Left lung (tissue), 10 donors: ENCODE results near the gene SOX8. TPM values are rescaled to one million over a fixed set of nuclear protein-coding genes. Genes with fewer than 3 reads are reported as not detected.

Experiments used
- ATAC-seq: fragments of 200-7000 bp; cut with Tn5 transposase; one replicate; pipeline ENCODE4 v1.9.1; 2020; ENCODE audit warnings: moderate library complexity
- DNase-seq, 4 donors: peaks; one replicate each; pipeline ENCODE4 v3.0.0-alpha.2; 2013 to 2020
- H3K27ac ChIP-seq, 2 donors: fragments of 200-600 bp; sonication (generic) in 1 of 2; one replicate each; pipeline versions ENCODE4 v1.5.0 to v1.8.0; 2020 to 2021
- H3K27me3 ChIP-seq, 2 donors: fragments of 200-600 bp; sonication (generic) in 1 of 2; one replicate each; pipeline versions ENCODE4 v1.5.0 to v1.8.0; 2020 to 2021
- H3K36me3 ChIP-seq, 2 donors: fragments of 200-600 bp; sonication (generic) in 1 of 2; one replicate each; pipeline versions ENCODE4 v1.5.0 to v1.8.0; 2020 to 2021
- H3K4me1 ChIP-seq, 2 donors: fragments of 200-600 bp; one replicate each; pipeline ENCODE4 v1.8.0; 2021
- H3K4me3 ChIP-seq, 2 donors: fragments of 200-600 bp; sonication (generic) in 1 of 2; one replicate each; pipeline versions ENCODE4 v1.5.0 to v1.8.0; 2020 to 2021; ENCODE audit warnings: mild to moderate bottlenecking in 1 of 2
- H3K9me3 ChIP-seq, 2 donors: fragments of 200-600 bp; sonication (generic) in 1 of 2; one replicate each; pipeline versions ENCODE4 v1.5.0 to v1.8.0; 2020 to 2021
- intact Hi-C, 2 donors: fragments of 100-400 bp; cut with DNase I; formaldehyde crosslinking; loops; one replicate each; pipeline versions ENCODE4 v1.11.2 to v1.14.2; 2022
- polyA plus RNA-seq, 6 donors: library from polyadenylated mRNA; unstranded; fragments of 120-200 nt; gene quantifications; one replicate each; pipeline ENCODE4 v1.2.1, GENCODE V29; 2013; ENCODE audit not compliant: insufficient read length in 6 of 6
- total RNA-seq, 2 donors: library from RNA; stranded (reverse); fragmentation: NEBNext Ultra II Directional; extraction: Animal tissue kit (Norgen Biotek cat#: 25700); gene quantifications; one replicate each; pipeline ENCODE4 v1.2.1, GENCODE V29; 2021
- TF ChIP-seq, protein P1 (sequence below), 2 donors: fragments of 200-600 bp; sonication (generic) in 1 of 2; IDR thresholded peaks; one replicate each; pipeline versions ENCODE4 v1.5.0 to v1.8.0; 2021; ENCODE audit warnings: antibody characterized with exemption in 2 of 2
- donor health status: DM: no; HTN: yes; CAD: no.
- donor health status: DM: no; HTN: no; CAD: no.

Gene SOX8
- total and polyA plus RNA-seq, 8 donors: 0.26 to 4.1 (median 2.5) TPM

- no peak overlapping the region for H3K4me3 ChIP-seq
- ATAC-seq: no peak
- H3K9me3 ChIP-seq: no peaks in the 10 kb centered on the region
- H3K4me1 ChIP-seq: no peaks in the 10 kb centered on the region
- intact Hi-C loops: no loop called here
- H3K27me3 ChIP-seq: peaks cover 0 to 73% of the 10 kb centered on the region in 2 donors
- TF ChIP-seq, protein P1, sequence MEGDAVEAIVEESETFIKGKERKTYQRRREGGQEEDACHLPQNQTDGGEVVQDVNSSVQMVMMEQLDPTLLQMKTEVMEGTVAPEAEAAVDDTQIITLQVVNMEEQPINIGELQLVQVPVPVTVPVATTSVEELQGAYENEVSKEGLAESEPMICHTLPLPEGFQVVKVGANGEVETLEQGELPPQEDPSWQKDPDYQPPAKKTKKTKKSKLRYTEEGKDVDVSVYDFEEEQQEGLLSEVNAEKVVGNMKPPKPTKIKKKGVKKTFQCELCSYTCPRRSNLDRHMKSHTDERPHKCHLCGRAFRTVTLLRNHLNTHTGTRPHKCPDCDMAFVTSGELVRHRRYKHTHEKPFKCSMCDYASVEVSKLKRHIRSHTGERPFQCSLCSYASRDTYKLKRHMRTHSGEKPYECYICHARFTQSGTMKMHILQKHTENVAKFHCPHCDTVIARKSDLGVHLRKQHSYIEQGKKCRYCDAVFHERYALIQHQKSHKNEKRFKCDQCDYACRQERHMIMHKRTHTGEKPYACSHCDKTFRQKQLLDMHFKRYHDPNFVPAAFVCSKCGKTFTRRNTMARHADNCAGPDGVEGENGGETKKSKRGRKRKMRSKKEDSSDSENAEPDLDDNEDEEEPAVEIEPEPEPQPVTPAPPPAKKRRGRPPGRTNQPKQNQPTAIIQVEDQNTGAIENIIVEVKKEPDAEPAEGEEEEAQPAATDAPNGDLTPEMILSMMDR (IDR thresholded peaks at IDR 0.05): no peak
- no peaks in the 10 kb centered on the region for H3K36me3 ChIP-seq
- DNase-seq: no peak
- no peak overlapping the region for H3K27ac ChIP-seq
These were observed 51.0 kb downstream of the SOX8 start for GRCh38 chr16:1032607-1033006.

GRCh38 chr16:1033128-1033679 is 51.6 kb downstream of the SOX8 start:
- intact Hi-C loops: no loop called here
- Histone ChIP-seq H3K4me1 (no peaks in the 10 kb centered on the region), H3K9me3 (no peaks in the 10 kb centered on the region), H3K36me3 (no peaks in the 10 kb centered on the region), H3K4me3 (no peak overlapping the region), H3K27ac (no peak overlapping the region), H3K27me3 (peaks cover 0 to 73% of the 10 kb centered on the region in 2 donors)
- DNase-seq (no peak), ATAC-seq (no peak)
- TF ChIP-seq, protein P1 (IDR thresholded peaks at IDR 0.05): no peak

DNA sequence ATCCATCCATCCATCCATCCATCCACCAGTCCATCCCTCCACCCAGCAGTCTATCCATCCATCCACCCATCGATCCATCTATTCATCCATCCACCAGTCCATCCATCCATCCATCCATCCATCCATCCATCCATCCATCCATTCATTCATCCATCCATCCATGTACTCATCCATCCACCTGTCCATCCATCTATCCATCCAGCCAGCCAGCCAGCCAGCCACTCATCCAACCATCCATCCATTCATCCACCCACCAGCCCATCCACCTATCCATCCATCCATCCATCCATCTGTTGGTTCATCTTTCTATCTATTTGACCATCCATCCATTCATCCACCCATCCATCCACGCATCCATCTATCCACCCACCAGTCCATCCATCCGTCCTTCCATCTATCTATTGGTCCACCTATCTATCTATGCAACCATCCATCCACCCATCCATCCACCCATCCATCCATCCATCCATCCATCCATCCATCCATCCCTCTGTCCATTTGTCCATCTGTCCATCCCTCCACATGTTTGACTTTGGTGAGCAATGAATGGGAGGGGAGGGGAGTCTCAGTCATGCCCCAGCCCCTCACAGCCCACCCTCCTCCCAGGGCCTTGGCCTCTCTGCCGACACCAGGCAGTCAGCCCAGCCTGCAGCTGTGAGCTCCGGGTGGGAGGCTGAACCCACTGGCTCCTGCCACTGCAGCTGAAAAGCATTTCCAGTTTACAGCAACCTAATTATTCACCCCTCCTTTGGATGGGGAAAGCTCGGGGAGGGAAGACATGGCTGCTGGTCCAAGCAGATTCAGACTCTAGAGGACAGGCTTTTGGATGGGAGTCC is 52.9 kb downstream of the SOX8 start:
- no peak for DNase-seq
- TF ChIP-seq, protein P1 (IDR thresholded peaks at IDR 0.05): no peak
- no peaks in the 10 kb centered on the region for H3K9me3 ChIP-seq
- no peaks in the 10 kb centered on the region for H3K36me3 ChIP-seq
- no peaks in the 10 kb centered on the region for H3K4me1 ChIP-seq
- H3K27me3 ChIP-seq: peaks cover 0 to 73% of the 10 kb centered on the region in 2 donors
- ATAC-seq: no peak
- no peak overlapping the region for H3K4me3 ChIP-seq
- no peak overlapping the region for H3K27ac ChIP-seq
- intact Hi-C loops: no loop called here

DNA sequence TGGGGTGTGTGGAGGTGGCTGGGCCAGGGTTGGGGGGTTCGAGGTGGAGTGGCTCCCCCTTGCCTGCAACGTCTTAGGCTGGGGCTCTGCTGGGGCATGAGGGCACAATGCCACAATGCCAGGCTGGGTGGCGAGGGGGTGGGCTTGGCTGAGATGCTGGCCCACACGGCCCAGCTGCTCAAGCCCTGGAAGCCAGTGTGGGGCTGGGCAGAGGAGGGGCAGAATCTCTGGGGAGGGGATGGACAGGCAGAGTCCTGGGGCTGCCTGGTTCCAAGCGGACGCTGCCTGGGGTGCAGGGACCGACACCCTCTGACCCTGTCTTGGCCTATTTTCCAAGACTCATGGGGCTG is 53.5 kb downstream of the SOX8 start:
- intact Hi-C loops: no loop called here
- H3K4me1 ChIP-seq: no peaks in the 10 kb centered on the region
- TF ChIP-seq, protein P1 (IDR thresholded peaks at IDR 0.05): no peak
- DNase-seq (no peak), ATAC-seq (no peak)
- no peak overlapping the region for H3K4me3 ChIP-seq
- H3K27ac ChIP-seq: no peak overlapping the region
- peaks cover 0 to 73% of the 10 kb centered on the region in 2 donors for H3K27me3 ChIP-seq
- H3K9me3 ChIP-seq: no peaks in the 10 kb centered on the region
- no peaks in the 10 kb centered on the region for H3K36me3 ChIP-seq

GRCh38 chr16:1036166-1036565 is 54.6 kb downstream of the SOX8 start:
- intact Hi-C loops: no loop called here
- Histone ChIP-seq H3K9me3 (no peaks in the 10 kb centered on the region), H3K4me1 (no peaks in the 10 kb centered on the region), H3K27ac (no peak overlapping the region), H3K4me3 (no peak overlapping the region), H3K36me3 (no peaks in the 10 kb centered on the region), H3K27me3 (peaks cover 0 to 63% of the 10 kb centered on the region in 2 donors)
- DNase-seq (peak in 1 of 4 donors; percentile 19), ATAC-seq (no peak)
- TF ChIP-seq, protein P1 (IDR thresholded peaks at IDR 0.05): no peak
